Measurements from ENCODE around the gene CDT1.

DNA sequence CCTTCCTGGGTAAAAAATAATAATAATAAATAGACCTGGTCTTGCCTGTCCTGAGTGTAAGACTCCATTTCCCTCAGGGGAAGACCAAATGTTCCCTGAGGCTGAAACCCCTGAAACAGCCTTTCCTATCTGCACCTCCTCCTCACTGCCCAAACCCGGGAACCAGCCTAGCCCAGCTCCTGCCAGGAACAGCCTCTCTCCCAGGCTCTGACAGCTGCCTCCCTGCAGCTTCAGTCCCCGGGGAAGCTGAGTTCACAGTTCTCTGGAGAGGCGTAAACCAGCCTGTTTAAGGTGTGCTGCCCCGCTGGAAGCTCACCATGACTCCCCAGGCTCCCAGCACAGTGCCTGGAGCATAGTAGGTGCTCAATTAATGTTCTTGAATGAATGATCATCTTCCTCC is 7.3 kb upstream of the CDT1 start:
- no peak for TF ChIP-seq POLR2AphosphoS5 (IDR thresholded peaks at IDR 0.05; ENCODE audit: low read depth, low read length)
- TF ChIP-seq NRF1 (IDR thresholded peaks at IDR 0.05; ENCODE audit: low read depth, low read length), result no peak
- TF ChIP-seq, protein P1, sequence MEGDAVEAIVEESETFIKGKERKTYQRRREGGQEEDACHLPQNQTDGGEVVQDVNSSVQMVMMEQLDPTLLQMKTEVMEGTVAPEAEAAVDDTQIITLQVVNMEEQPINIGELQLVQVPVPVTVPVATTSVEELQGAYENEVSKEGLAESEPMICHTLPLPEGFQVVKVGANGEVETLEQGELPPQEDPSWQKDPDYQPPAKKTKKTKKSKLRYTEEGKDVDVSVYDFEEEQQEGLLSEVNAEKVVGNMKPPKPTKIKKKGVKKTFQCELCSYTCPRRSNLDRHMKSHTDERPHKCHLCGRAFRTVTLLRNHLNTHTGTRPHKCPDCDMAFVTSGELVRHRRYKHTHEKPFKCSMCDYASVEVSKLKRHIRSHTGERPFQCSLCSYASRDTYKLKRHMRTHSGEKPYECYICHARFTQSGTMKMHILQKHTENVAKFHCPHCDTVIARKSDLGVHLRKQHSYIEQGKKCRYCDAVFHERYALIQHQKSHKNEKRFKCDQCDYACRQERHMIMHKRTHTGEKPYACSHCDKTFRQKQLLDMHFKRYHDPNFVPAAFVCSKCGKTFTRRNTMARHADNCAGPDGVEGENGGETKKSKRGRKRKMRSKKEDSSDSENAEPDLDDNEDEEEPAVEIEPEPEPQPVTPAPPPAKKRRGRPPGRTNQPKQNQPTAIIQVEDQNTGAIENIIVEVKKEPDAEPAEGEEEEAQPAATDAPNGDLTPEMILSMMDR (IDR thresholded peaks at IDR 0.05), result no peak
- no peak for TF ChIP-seq FOXM1 (IDR thresholded peaks at IDR 0.05; ENCODE audit: low read depth)

Measured in SK-N-SH (cell line).